NCI-H748 treated with DMSO at 0.1 percent for 48 hours (cell line): Measurements from ENCODE around the gene PPP2R2D.
"Not testable (repeated sequence)": the region's sequence is repeated elsewhere in the genome, so short reads cannot be mapped to it uniquely, and the experiment has no call there.

ENCODE experiments used
- DNase-seq: peaks from one replicate; lab custom pipeline; 2025; lab: John Stamatoyannopoulos, UW

Gene PPP2R2D

DNA sequence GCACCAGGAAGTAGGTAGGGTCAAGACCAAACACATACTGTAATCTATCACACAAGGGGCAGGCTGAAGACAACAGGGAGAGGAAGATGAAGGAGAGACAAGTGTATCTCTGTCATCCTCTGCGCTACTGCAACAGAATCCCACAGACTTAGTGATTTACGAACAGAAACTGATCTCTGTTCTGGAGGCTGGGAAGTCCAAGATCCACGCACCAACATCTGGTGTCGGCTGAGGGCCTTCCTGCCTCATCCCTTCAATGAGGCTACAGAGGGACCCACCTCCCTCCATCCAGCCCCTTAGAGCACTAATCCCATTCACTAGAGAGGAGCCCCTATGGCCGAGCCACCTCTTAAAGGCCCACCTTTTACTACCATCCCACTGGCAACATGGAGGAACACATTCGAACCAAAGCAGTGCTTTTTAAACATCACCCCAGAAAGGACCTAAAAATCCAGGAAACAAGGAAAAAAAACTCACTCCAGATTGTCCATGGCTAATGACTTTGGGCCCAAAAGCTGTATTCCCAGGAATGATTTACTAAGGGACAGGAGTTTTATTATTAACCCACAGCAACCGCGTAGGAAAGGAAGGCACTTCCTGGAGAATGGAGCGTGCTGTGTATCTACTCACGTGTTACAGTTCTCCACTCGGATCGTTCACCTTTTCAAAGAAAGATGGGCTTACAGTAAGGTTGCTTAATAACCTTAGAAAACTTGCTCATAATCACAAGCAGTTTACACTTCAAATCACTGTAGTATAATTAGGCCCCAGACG lies 76.7 kb downstream of the PPP2R2D start:
- no peak for DNase-seq

DNA sequence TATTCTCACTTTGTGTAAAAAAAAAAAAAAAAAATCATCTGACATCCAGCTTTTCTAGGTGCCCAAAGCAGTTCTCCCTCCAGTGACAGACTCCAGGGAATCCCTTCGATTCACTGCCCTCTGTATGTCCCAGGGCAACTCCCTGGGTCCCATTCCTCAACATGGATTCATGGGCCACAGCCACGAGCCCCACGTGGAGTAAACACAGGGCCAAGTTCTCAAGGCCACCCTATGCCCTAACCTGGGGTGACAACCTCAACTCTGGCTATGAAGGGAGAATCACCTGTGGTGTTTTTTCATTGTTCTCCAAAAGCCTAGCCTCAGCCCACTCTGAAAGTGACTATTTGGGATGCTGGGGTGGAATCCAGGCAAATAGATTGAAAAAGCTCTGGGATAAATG lies 77.6 kb downstream of the PPP2R2D start:
- no peak for DNase-seq

DNA sequence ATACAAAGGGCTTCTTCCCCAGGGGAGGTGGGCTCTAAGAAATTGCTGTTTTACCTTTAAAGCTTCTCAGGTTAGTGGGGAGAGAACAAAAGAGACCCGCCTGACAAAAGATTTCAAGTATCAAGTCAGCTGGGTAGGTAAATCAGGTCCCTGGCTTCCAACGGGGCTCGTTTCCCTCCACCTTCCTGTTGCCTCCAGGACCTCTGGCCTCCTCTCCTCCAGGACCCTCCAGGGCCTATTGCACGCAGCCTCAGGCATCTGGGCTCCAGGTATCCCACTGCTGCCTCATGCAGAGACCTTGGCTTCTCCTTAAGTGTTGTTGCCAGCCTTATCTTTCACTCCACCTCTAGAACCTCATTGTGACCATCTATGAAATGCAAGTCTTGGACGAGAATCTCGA lies 78.0 kb downstream of the PPP2R2D start:
- DNase-seq, result no peak

DNA sequence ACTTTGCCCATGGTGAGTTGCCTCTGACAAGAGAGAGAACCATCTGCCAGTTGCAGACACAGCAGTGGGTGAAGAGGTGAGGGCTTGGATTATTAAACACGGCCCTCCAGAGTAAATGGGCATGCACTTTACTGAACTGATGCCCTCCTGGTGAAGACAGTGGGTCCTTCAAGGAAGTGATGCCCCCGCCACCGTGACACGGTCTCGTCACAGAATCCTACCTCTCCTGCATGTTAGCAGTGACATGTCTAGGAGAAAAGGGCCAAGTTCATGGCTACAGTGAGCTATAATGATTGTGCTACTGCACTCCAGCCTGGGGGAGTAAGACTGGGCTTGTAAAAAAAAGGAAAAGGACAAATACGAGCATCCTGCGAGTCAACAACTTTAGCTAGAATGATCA lies 78.5 kb downstream of the PPP2R2D start:
- no peak for DNase-seq

DNA sequence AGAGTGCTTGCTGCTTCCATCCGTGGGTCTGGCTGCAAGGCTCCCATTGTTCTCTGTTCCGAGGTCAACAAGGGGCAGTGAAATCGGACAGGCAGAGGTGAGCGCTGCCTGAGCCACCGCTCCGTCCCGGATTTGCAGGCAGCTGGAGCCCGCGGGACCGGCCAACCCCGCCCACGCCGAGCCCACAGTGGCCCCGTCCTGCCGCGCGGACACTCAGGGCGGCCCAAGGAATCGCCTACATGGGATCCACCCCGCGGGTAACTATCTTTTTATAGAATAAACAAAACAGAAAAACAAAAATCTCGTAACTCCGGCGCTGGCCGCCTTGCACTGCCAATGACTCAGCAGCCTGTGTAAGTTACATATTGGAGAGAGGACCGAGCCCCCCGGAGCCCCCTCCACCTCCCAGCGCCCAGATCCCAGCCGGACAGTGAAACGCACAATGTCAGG lies 79.0 kb downstream of the PPP2R2D start:
- DNase-seq, result no peak

DNA sequence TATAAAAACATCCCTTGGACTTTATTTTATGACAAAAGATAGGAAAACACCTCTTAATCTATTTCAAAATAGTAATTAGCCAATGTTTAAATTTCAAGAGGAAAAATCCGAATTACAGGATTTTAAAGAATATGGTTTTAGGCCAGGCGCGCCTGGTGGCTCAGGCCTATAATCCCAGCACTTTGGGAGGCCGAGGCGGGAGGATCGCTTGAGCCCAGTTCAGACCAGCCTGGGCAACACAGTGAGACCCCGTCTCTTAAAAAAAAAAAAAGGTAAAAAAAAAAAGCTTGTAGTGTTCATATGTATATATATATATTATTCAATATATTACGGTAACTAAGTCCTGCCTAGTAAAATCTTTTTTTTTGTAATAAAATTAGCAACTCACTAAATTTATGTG lies 79.5 kb downstream of the PPP2R2D start:
- no peak for DNase-seq

DNA sequence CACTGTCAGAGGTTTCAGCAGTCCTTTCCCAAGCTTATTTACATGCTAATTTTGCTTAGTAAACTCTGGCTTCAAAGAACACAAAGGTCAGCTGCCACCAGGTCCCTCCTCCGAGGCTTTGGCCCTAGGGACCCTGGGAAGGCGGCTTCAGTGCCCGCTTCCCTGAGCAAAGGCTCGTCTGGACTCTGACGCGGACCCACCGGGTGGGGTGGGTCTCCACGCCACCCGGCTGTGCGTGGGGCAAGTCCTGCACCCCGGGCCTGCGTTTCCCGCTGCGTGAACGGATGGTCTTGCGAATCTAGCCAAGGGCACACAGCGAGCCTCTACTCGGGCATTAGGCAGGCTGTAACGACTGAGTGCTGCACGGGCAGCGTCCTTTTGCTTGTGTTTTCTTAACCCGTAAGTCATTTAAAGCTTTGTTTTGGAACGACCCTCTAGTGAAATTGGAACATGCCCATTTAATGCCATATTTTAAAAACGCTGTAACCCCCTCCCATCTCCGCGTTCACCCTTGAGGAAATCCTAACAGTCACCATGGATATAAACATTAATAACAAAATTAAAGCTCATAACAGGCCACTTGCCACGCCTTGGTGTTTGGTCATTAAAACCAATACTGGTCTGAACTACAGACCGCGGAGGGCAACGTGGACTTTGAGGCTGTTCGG lies 80.1 kb downstream of the PPP2R2D start:
- DNase-seq, result no peak

DNA sequence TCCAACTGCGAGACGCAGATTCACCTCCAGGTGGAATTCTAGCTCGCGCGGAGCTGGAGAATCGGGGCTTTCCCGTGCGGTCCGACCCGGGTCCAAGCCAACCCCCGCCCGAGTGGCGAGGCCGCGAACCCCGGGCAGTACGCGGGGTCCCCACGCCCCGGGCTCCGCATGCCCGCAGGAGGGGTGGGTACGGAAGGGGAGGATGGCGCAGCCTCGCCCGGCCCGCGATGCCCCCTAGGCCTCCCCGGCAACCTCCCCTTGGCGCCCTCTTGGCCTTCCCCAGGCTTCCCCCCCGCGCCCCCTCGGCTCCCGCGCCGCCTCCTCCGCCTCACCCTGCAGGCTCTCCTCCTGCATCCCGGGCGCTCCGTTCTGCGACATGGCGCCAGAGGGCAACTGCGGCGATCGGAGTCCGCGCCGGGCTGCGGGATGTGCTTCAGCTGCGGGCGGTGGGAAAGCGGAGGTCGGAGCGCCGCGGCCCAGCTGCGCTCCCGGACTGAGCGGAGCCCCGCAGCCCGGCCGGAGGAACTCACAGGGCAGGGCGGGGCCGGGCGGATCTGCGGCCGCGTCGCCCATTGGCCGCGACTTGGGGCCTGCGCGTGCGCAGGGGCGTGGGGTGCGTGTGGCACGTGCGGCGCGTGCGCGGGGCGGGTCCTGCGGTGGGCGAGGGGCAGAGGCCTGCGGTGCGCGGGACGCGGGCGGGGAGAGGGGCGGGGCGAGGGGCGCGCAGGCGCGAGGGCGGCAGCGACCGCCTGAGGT lies 80.8 kb downstream of the PPP2R2D start, which contains the start of gene BNIP3:
TSS of gene BNIP3 (minus strand) at position 495 of the 756 bp plus-strand sequence. CDS start at position 378, 117 bp downstream.
- DNase-seq, result peak; percentile 38

DNA sequence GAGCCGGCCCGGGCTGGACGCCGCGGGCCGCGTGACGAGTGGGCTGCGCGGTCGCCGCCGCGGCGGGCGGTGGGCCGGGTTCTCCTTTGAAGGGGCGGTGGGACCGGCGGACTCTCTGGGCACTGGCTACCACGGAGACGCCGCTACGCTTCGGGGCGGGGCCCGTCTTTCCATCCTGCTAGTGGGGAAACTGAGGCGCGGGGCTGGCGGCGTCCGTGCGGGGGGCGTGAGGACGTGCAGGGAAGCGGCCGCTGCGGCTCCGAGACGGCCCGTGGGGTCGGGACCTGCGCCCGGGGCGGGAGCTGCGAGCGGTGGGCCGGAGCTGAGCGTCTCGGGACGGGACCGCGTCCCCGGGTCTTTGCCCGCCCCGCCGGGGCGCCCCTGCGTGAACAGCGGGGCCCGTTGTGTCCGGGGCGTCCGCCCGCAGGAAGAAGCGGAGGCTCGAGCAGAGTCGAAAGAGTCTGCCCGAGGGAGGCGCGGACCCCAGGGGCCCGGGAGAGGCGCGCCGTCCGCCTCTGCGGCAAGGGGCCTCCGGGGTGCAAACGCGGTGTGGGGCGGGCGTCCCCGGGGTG lies 81.5 kb downstream of the PPP2R2D start:
- DNase-seq, result no peak

DNA sequence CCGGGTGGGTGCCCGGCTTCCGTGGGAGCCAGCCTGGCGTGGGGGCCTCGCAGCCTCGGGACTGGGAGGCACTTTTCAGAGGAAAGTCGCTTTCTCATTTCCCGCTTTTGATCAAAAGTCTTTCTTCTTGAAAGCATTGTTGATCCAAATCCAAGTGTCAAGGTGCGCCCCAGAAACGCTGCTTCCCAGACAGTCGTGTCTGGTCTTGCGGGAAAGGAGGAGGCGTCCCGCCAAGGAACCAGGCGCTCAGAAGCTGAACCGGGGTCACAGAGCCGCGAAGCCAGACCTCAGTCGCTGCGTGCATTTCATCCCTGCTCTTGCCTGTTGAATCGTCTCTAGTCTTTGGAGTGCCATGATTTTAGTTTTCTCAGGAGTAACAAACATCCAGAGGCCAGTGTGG lies 82.0 kb downstream of the PPP2R2D start:
- no peak for DNase-seq

DNA sequence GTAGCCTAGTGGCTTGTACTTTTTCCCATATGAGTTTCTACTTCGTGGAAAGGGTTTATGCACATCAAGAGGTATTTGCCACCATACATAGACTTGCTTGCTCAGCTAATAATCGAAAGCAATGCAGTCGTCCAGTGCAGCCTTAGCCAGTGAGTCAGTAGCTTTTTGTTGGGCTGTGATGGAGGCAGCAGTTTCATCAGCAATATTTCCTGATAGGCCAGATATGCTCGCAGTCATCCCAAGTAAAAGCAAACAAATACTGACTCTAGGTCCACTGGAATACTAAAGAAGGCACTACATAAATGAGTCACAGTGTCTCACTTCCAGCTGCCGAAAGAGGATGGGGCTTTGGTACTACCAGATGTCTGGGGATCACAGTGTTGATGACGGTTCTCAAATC lies 83.0 kb downstream of the PPP2R2D start:
- DNase-seq, result no peak

DNA sequence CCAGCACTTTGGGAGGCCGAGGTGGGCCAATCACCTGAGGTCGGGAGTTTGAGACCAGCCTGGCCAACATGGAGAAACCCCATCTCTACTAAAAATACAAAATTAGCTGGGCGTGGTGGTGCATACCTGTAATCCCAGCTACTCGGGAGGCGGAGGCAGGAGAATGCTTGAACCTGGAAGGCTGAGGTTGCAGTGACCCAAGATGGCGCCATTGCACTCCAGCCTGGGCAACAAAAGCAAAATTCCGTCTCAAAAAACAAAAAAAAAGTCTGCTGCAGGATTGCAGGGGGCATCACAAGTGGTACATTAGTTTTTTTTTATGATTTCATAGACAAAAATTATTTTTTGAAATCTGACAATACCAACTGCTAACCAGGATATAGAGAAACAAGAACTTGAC lies 86.0 kb downstream of the PPP2R2D start:
- not testable (repeated sequence) for DNase-seq

DNA sequence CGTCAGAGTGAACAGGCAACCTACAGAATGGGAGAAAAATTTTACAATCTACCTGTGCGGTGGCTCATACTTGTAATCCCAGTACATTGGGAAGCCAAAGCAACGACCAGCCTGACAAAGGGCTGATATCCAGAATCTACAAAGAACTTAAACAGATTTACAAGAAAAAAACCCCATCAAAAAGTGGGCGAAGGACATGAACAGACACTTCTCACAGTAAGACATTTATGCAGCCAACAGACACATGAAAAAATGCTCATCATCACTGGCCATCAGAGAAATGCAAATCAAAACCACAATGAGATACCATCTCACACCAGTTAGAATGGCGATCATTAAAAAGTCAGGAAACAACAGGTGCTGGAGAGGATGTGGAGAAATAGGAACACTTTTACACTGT lies 86.5 kb downstream of the PPP2R2D start:
- DNase-seq, result not testable (repeated sequence)

DNA sequence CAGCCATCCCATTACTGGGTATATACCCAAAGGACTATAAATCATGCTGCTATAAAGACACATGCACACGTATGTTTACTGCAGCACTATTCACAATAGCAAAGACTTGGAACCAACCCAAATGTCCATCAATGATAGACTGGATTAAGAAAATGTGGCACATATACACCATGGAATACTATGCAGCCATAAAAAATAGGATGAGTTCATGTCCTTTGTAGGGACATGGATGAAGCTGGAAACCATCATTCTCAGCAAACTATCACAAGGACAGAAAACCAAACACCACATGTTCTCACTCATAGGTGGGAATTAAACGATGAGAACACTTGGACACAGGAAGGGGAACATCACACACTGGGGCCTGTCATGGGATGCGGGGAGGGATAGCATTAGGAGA lies 87.0 kb downstream of the PPP2R2D start:
- DNase-seq, result not testable (repeated sequence)

DNA sequence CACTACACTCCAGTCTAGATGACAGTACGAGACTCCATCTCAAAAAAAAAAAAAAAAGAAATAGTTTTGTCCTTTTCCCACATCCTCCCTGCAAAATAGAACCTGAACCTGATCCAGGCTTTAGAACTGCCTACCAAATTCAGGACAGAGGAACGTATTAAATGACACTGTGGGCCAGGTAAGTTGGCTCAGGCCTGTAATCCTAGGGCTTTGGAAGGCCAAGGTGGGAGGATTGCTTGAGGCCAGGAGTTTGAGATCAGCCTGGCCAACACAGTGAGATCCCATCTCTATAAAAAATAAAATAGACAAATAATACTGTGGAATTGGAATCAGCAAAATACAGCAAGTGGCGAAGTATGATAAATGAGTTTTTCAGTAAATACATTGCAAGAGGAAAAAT lies 90.9 kb downstream of the PPP2R2D start:
- DNase-seq, result no peak

DNA sequence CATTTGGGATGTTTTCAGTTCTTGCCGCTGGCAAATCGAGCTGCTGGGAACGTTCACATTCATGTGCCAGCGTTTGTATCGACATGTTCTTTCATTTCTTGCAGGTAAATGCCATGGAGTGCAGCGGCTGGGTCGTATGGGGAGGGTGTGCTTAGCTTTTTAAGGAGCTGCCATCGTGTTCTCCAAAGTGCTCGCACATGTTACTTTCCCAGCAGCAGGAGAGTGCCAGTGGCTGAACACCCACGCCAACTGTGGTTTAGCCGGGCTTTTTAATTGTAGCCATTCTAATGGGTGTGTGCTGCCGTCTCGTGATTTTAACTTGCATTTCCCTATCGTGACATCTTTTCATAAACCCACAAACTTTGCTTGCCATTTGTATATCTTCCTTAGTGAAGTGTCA lies 92.5 kb downstream of the PPP2R2D start:
- no peak for DNase-seq

DNA sequence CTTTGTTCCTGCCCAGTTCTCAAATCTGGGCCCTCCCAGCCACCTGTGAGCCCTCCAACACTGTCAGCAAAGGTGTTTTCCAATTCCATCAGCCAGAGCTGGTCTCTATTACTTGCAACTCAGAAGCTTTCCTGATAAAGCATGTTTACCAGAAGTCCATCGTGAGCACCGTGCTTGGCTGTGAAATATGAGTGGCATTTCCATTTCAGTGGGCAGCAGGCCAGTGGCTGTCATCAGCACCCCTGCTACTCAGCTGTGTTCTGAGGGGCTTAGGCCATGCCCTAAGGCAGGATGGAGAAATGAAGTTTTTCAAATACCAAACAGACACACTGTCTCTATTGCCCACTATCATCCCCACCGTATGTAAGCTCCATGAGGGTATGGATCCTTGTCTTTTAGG lies 93.6 kb downstream of the PPP2R2D start:
- DNase-seq, result no peak

DNA sequence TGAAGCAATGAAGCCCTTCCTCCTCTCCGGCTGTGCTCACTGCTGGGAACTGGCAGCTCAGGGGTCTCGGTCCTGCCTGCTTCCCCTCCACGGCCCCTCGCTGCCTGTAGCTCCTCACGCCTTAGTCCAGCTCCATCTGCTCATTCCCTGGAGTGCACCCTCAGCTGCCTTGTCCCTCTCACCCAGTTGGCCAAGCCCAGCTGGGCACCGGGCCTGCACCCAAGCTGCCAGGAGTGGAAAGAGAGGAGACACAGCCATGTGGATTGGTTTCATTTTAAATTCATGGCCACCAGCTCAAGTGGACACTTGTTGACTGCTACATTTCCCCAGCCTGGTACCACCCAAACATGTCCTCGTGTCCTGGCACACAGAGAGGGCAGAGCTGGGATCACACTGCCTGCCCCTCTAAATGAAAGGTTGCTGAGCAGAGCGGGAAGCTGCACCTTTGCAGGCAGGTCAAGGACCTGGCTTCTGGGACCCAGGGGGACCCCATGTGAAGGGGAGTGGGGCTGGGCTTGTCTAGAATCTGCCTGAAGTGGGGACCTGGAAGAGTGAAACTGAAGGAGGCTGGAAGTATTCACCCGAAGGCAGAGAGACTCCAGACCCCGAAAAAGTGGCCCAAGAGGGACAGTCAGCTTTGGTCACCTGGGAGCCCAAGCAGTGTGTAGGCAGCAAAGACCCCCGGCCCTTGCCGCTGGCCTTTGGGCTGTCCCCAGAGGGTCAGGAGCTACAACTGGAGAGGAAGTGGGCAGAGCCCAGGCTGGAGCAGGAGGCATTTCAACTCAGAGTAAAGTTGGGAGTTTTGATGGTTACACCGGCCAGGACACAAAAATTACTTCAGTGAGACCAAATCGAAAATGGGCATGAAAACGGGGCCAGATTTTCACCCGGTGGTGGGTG lies 95.9 kb downstream of the PPP2R2D start:
- no peak for DNase-seq

DNA sequence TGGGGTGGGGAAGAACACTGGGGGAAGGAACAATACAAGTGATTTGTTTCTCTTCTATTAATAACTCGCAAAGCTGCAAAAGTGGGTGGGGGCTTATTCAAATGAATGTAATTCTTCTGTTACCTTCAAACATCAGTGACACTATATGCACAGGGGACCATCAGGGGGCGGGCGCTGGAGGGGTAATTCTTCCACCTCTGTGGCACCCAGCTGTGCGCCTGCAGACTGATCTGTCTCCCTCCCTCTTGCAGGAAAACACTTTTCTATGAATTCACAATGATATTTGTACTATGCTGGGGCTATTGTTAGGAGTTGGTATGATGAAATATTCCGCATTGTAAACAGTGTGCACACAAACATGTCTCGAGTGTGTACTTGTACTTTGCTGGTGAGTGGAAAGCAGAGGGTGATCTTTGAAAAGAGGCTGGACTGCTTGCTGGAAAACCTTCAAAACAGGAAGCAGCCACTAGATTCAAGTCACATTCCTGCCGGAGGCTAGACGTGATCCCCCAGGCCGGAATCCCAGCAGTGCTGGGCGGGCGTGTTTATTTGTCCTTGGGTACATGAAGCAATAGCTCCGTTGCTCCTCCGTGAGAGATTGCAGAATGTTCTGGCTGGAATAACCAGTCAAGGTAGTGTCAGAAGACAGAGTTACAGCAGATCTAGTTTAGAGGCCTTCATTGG lies 96.7 kb downstream of the PPP2R2D start:
- DNase-seq, result peak; percentile 21

DNA sequence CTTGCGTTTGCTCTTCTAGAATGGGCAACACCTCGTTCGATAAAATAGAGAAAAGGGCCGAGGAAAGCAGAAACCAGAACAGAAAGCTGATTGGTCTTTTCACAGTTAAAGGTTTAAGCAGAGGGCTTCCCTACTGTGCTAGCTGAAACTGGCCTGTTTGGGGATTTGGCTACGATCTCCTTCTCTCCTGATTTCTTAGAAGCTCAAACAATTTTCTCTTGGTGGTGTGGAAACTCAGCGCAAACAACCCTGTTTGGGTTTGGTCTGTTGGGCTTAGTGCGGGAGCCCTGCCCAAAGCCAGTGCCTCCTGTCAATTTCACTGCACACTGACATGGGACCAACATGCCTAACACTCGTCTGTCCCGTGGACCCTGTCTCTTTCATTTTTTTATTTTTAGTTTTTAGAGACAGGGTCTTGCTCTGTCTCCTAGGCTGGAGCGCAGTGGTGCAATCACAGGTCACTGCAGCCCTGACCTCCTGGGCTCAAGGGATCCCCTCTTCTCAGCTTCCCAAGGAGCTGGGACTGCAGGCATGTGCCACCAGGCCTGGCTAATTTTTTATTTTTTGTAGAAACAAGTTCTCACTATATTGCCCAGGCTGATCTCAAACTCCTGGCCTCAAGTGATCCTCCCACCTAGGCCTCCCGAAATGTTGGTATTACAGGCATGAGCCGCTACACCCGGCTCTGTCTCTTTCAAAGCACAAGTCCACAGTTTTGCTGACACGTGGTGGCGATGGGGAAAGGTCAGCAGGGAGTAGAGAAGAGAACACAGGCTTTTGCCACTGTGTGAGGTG lies 97.4 kb downstream of the PPP2R2D start:
- DNase-seq, result no peak
